PFSK-1 (cell line): ENCODE results near the gene PPP4R4.

Experiments used
- FOXP2 ChIP-seq: optimal IDR thresholded peaks from 2 replicates; pipeline ENCODE3; 2011; ENCODE audit warnings: borderline replicate concordance, control low read depth, inconsistent platforms; ENCODE audit not compliant: insufficient read depth; ENCODE audit errors: extremely low read length, extremely low read depth
- POLR2AphosphoS5 ChIP-seq: IDR thresholded peaks from 2 replicates; pipeline ENCODE4 v1.6.1; 2012; ENCODE audit warnings: low read depth, mild to moderate bottlenecking, control low read depth, low read length, moderate library complexity
- SIN3A ChIP-seq: IDR thresholded peaks from 2 replicates; pipeline ENCODE4 v1.6.1; 2012; ENCODE audit warnings: mild to moderate bottlenecking, low read length, moderate library complexity, borderline replicate concordance; ENCODE audit not compliant: insufficient read depth
- TAF1 ChIP-seq: IDR thresholded peaks from 2 replicates; pipeline ENCODE4 v1.6.1; 2012; ENCODE audit warnings: low read length, control low read depth, borderline replicate concordance; ENCODE audit not compliant: insufficient read depth
- TF ChIP-seq, protein P1 (sequence below), 2 experiments: IDR thresholded peaks; 2 replicates each; pipeline versions ENCODE4 v1.6.1 to v1.8.0; 2011 to 2012; ENCODE audit warnings: low read depth in 2 of 2, low read length in 2 of 2, control low read depth in 1 of 2, inconsistent platforms in 1 of 2, mild to moderate bottlenecking in 1 of 2, moderate library complexity in 1 of 2; ENCODE audit not compliant: insufficient read depth in 1 of 2

PPP4R4 gene

DNA sequence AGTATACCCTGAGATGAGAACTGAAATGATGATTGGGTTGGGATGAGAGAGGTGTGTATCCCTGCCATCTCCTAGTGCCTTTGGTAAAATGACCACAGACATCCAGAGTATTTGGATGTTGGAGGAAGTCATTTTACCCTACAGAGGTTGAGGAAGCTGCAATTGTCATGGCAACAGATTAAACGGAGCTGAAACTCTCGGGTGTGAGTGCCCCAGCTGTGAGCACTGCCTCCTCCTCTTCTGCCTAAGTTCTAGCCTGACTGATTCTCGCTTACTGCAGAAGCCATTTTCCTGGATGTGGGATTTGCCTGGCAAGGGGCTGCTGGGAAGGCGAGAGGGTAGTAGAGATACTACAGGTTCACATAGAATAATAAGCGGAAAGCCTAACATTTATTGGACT lies 10.3 kb upstream of the PPP4R4 start:
- TF ChIP-seq, protein P1, sequence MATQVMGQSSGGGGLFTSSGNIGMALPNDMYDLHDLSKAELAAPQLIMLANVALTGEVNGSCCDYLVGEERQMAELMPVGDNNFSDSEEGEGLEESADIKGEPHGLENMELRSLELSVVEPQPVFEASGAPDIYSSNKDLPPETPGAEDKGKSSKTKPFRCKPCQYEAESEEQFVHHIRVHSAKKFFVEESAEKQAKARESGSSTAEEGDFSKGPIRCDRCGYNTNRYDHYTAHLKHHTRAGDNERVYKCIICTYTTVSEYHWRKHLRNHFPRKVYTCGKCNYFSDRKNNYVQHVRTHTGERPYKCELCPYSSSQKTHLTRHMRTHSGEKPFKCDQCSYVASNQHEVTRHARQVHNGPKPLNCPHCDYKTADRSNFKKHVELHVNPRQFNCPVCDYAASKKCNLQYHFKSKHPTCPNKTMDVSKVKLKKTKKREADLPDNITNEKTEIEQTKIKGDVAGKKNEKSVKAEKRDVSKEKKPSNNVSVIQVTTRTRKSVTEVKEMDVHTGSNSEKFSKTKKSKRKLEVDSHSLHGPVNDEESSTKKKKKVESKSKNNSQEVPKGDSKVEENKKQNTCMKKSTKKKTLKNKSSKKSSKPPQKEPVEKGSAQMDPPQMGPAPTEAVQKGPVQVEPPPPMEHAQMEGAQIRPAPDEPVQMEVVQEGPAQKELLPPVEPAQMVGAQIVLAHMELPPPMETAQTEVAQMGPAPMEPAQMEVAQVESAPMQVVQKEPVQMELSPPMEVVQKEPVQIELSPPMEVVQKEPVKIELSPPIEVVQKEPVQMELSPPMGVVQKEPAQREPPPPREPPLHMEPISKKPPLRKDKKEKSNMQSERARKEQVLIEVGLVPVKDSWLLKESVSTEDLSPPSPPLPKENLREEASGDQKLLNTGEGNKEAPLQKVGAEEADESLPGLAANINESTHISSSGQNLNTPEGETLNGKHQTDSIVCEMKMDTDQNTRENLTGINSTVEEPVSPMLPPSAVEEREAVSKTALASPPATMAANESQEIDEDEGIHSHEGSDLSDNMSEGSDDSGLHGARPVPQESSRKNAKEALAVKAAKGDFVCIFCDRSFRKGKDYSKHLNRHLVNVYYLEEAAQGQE (IDR thresholded peaks at IDR 0.05; ENCODE audit: insufficient read depth in 1 of 2, low read depth in 2 of 2, low read length in 2 of 2) = no peak
- TF ChIP-seq TAF1 = no peak
- no peak for TF ChIP-seq POLR2AphosphoS5
- no peak for TF ChIP-seq SIN3A
- TF ChIP-seq FOXP2 = no peak

DNA sequence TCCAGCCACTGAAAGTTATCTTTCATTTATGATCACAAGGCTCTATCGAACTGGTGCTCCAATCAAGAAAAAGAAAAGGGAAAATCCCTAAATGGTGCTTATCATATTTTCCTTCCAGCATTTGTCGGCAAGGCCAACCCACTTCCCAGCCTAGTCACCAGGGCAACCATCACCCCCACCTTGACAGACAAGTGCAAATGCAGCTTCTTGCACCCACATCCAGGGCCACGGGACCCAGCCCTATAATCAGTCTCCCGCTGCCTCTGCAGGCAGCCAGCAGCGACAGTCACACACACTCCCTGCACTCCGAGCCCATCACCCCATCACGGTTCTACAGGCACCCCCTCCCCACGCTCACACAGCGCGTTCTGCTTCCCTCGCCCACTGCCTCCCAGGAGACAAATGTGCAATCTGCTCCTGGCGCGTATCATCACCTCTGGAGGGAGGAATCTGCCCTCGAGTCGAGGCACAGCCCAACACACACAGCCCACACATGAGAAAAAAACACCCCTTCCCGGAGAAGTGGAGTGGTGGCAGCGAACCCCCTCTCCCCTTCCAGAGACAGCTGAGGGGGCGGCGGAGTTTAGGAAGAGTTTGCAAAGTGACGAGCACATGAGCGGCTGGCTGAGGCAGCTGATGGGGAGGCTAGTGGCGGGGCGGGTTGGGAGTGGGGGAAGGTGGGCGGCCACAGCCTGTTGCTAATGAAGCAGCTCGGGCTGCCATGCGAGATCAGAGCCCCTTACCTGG lies 9.3 kb upstream of the PPP4R4 start:
- TF ChIP-seq SIN3A (no peak), POLR2AphosphoS5 (no peak), TAF1 (no peak), FOXP2 (no peak)
- TF ChIP-seq, protein P1 (IDR thresholded peaks at IDR 0.05; ENCODE audit: insufficient read depth in 1 of 2, low read depth in 2 of 2, low read length in 2 of 2) = no peak

DNA sequence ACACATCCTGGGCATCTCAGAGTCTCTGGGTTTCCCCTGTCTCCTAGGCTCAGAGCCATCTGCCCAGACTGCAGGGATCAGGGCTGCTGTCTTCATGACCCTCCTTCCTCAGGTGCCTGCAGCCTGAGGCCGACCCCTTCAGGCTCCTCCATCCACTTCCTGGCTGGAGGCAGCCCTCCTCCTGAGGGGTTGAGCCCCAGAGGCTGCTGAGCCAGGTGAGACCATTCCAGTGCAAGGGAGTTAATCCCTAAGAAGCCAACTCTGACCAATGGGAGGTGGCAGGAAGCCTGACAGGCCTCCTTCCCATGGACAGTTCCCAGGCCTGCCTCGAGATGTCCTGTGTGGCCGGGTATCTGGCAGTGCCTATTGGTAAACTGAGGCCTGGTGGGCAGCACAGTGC lies 8.4 kb upstream of the PPP4R4 start:
- TF ChIP-seq SIN3A (no peak), TAF1 (no peak), FOXP2 (no peak), POLR2AphosphoS5 (no peak)
- TF ChIP-seq, protein P1 (IDR thresholded peaks at IDR 0.05; ENCODE audit: insufficient read depth in 1 of 2, low read depth in 2 of 2, low read length in 2 of 2) = no peak

DNA sequence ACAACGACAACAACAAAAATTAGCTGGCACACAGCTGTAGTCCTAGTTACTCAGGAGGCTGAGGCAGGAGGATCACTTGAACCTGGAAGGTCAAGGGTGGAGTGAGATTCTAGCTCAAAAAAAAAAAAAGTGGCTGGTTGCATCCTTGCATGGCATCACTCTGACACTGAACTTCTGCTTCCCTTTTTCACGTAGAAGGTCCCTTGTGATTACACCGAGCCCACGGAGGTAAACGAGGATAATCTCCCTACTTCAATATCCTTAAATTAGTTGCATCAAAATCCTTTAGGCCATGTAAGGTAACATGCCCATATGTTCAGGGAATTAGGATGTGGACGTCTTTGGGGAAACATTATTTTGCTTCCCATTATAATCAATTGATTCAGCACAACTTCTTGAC lies 4.0 kb upstream of the PPP4R4 start:
- TF ChIP-seq FOXP2 = no peak

DNA sequence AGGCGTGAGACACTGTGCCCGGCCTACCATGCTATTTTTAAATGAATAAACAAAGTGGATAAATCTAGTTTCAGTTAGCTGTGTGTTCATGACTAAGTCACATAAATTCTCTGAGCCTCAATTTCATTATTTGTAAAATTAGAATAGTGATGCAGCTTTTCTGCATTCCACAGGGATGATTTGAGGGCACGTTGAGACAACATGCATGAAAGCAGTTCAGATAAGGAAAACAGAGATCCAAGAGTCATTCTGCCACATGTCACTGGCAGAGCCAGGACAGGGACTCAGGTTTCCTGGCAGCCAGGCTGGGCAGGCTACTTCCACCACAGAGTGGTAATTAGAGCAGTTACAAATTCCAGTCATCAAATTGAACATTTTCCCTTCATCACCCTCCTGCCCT lies 2.9 kb upstream of the PPP4R4 start:
- TF ChIP-seq SIN3A (no peak), TAF1 (no peak), POLR2AphosphoS5 (no peak), FOXP2 (no peak)
- TF ChIP-seq, protein P1 (IDR thresholded peaks at IDR 0.05; ENCODE audit: insufficient read depth in 1 of 2, low read depth in 2 of 2, low read length in 2 of 2) = no peak
